GM12892 (cell line): ENCODE data around the gene ZC3HAV1.

ENCODE experiments used
- POLR2A ChIP-seq: IDR thresholded peaks from 2 replicates; pipeline ENCODE4 v1.6.1; 2011; ENCODE audit warnings: low read depth, low read length, control low read depth
- TAF1 ChIP-seq: IDR thresholded peaks from 2 replicates; pipeline ENCODE4 v1.6.1; 2011; ENCODE audit warnings: low read depth, mild to moderate bottlenecking, control low read depth, low read length, borderline replicate concordance

DNA sequence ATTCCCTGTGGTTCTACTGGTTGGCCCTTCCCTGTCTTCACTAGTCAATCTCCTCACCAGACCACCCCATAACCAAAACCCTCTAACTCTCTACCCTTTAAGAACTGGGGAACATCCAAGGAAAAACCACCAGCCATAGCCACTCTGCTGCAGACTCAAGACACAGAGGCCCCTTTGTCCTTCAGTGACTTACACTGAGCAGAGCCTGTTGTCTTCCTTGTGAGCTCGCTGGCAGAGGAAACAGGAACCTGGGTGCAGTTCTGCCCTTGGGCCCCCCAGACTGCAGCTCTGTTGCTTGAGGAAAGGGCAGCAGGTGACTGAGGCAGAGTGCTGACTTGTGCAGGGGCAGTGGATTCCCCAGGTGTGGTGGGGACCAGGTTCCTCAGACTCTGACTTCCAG is 30.6 kb downstream of the ZC3HAV1 start:
- no peak for TF ChIP-seq POLR2A
- TF ChIP-seq TAF1 = no peak
